HepG2 (cell line): Measurements from ENCODE around the gene SIRT5. TPM values are rescaled to one million over a fixed set of nuclear protein-coding genes. Genes with fewer than 3 reads are reported as not detected.

Experiments
- EP300 ChIP-seq, 3 experiments: sonication (generic) in 1 of 3; formaldehyde crosslinking in 1 of 3; IDR thresholded peaks; 2 replicates each; pipeline versions ENCODE4 v1.5.1 to v1.6.1; 2011 to 2020; ENCODE audit warnings: low read depth in 2 of 3, low read length in 2 of 3, borderline replicate concordance in 1 of 3, improper control_type of control experiment in 1 of 3, mild to moderate bottlenecking in 1 of 3, missing genetic modification reagents in 1 of 3, moderate library complexity in 1 of 3
- NFKBIZ ChIP-seq: IDR thresholded peaks from 2 replicates; pipeline ENCODE4 v1.6.1; 2018; ENCODE audit warnings: missing genetic modification reagents, missing compliant biosample characterization
- PPARG ChIP-seq: conservative IDR thresholded peaks from 2 replicates; pipeline ENCODE4 v1.6.1; 2016; ENCODE audit warnings: missing biosample characterization, missing genetic modification reagents
- REPIN1 ChIP-seq: sonication (generic); formaldehyde crosslinking; IDR thresholded peaks from 2 replicates; pipeline ENCODE4 v1.8.0; 2022; ENCODE audit warnings: missing genetic modification reagents, low read depth, mild to moderate bottlenecking, borderline replicate concordance
- RFX5 ChIP-seq: IDR thresholded peaks from 2 replicates; pipeline ENCODE4 v1.6.1; 2011; ENCODE audit warnings: low read depth, low read length, improper control_type of control experiment
- SMAD9 ChIP-seq: sonication (generic); formaldehyde crosslinking; IDR thresholded peaks from 2 replicates; pipeline ENCODE4 v1.5.1; 2020; ENCODE audit warnings: mild to moderate bottlenecking, missing genetic modification reagents
- ZMYM4 ChIP-seq: sonication (generic); formaldehyde crosslinking; IDR thresholded peaks from 2 replicates; pipeline ENCODE4 v1.8.1; 2023; ENCODE audit warnings: mild to moderate bottlenecking, missing genetic modification reagents
- ZNF260 ChIP-seq: sonication (generic); formaldehyde crosslinking; IDR thresholded peaks from 2 replicates; pipeline ENCODE4 v1.4.0; 2020; ENCODE audit warnings: missing genetic modification reagents, low read depth, mild to moderate bottlenecking, borderline replicate concordance
- ZNF501 ChIP-seq: sonication (generic); formaldehyde crosslinking; IDR thresholded peaks from 2 replicates; pipeline ENCODE4 v1.5.1; 2020; ENCODE audit warnings: mild to moderate bottlenecking, moderate library complexity, missing genetic modification reagents
- ZNF570 ChIP-seq: sonication (generic); formaldehyde crosslinking; IDR thresholded peaks from 2 replicates; pipeline ENCODE4 v1.4.0; 2020; ENCODE audit warnings: mild to moderate bottlenecking, missing genetic modification reagents, borderline replicate concordance
- ZNF7 ChIP-seq: IDR thresholded peaks from 2 replicates; pipeline ENCODE4 v1.6.1; 2016; ENCODE audit warnings: missing biosample characterization, missing genetic modification reagents
- polyA plus RNA-seq, 8 experiments: library from polyadenylated mRNA; depleted of rRNA in 3 of 8; stranded (reverse) in 7 of 8; unstranded in 1 of 8; fragments of >200 nt; fragmentation: Illumina TruSeq in 4 of 8; extraction: Trizol in 4 of 8; gene quantifications; 2 replicates each; pipeline versions ENCODE4 v1.2.1 to v1.2.3, GENCODE V29; 2011 to 2016; ENCODE audit warnings: low read depth in 4 of 8, missing spikeins in 1 of 8, mixed read lengths in 1 of 8; ENCODE audit not compliant: insufficient read depth in 1 of 8
- total RNA-seq, 5 experiments: library from RNA; depleted of rRNA; stranded (reverse); fragments of >200 nt; fragmentation: Illumina TruSeq; extraction: Trizol; gene quantifications; 2 replicates each; pipeline ENCODE4 v1.2.3, GENCODE V29; 2016; ENCODE audit warnings: low read depth in 1 of 5
- TF ChIP-seq, protein P1 (sequence below): sonication (generic); formaldehyde crosslinking; IDR thresholded peaks from 2 replicates; pipeline ENCODE4 v1.4.0; 2020; ENCODE audit warnings: missing genetic modification reagents
- TF ChIP-seq, protein P2 (sequence below): sonication (generic); formaldehyde crosslinking; IDR thresholded peaks from 2 replicates; pipeline ENCODE4 v1.4.0; 2020; ENCODE audit warnings: missing genetic modification reagents
- TF ChIP-seq, protein P3 (sequence below): sonication (generic); formaldehyde crosslinking; IDR thresholded peaks from 2 replicates; pipeline ENCODE4 v1.4.0; 2020; ENCODE audit warnings: mild to moderate bottlenecking, missing genetic modification reagents
- TF ChIP-seq, protein P4 (sequence below): sonication (generic); formaldehyde crosslinking; IDR thresholded peaks from 2 replicates; pipeline ENCODE4 v1.5.0; 2020; ENCODE audit warnings: missing genetic modification reagents
- TF ChIP-seq, protein P5 (sequence below): sonication (generic); formaldehyde crosslinking; IDR thresholded peaks from 2 replicates; pipeline ENCODE4 v1.8.1; 2022; ENCODE audit warnings: mild to moderate bottlenecking, missing genetic modification reagents
- TF ChIP-seq, protein P6 (sequence below): sonication (generic); formaldehyde crosslinking; IDR thresholded peaks from 2 replicates; pipeline ENCODE4 v1.8.0; 2022; ENCODE audit warnings: mild to moderate bottlenecking, missing genetic modification reagents

The SIRT5 gene
- total and polyA plus RNA-seq, 2 of the 13 experiments (the other 11 are each of a cell fraction or from before 2014, with no cell fraction given): 14.1 to 16.6 TPM

DNA sequence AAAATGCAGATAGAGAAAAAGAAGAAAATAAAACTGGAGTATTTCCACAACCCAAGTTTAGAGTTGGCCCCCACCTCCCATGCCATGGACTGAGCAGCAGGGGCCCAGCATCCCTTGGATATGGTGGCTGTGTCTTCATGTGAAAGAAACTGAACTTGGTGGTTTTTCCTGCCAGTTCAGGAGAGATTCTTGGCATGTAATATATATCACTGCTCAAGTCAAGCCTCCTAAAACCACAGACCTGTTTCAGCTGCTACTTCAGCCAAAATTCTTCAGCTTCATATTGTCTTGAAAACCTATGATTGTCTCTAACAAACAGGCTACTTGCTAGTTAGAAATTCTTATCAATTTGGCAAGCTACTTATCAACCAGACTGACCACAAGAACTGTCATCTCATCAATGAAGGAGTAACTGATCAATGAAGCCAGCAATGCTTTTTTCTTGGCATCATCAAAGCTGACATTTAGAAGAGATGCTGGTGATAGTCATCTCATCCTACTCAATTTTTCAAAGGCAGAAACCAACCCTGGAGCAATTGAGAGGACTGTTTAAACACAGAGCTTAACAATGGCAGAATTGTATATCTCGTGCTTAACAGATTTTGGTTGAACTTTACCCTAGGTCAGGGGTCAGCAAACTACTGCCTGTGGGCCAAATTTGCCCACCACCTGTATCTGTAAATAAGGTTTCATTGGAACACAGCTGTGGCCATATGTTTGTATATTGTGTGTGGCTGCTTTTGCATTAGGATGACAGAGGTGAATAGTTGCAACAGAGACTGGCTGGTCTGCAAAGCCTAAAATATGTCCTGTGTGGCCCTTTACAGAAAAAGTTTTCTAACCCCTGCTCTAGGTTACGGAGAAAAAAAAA is 30.4 kb downstream of the SIRT5 start (continued):
- TF ChIP-seq, protein P1, sequence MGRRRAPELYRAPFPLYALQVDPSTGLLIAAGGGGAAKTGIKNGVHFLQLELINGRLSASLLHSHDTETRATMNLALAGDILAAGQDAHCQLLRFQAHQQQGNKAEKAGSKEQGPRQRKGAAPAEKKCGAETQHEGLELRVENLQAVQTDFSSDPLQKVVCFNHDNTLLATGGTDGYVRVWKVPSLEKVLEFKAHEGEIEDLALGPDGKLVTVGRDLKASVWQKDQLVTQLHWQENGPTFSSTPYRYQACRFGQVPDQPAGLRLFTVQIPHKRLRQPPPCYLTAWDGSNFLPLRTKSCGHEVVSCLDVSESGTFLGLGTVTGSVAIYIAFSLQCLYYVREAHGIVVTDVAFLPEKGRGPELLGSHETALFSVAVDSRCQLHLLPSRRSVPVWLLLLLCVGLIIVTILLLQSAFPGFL (CRISPR knock-in tag): no peak
- TF ChIP-seq REPIN1 (peak; percentile 95), ZNF260 (CRISPR knock-in tag) (no peak), ZNF501 (no peak), PPARG (peak; percentile 99), ZNF7 (CRISPR knock-in tag) (peak; percentile 65; the same call in 1 of the 2 replicates), NFKBIZ (CRISPR knock-in tag) (peak; percentile 91), ZNF570 (CRISPR knock-in tag) (no peak), ZMYM4 (CRISPR knock-in tag) (peak; percentile 92), RFX5 (no peak), SMAD9 (CRISPR knock-in tag) (no peak), EP300 (IDR thresholded peaks at IDR 0.05; ENCODE audit: low read depth in 2 of 2, low read length in 2 of 2) (peak; percentile 97 to 99), EP300 (CRISPR knock-in tag; IDR thresholded peaks at IDR 0.05; ENCODE audit: borderline replicate concordance) (peak; percentile 98)
- TF ChIP-seq, protein P2, sequence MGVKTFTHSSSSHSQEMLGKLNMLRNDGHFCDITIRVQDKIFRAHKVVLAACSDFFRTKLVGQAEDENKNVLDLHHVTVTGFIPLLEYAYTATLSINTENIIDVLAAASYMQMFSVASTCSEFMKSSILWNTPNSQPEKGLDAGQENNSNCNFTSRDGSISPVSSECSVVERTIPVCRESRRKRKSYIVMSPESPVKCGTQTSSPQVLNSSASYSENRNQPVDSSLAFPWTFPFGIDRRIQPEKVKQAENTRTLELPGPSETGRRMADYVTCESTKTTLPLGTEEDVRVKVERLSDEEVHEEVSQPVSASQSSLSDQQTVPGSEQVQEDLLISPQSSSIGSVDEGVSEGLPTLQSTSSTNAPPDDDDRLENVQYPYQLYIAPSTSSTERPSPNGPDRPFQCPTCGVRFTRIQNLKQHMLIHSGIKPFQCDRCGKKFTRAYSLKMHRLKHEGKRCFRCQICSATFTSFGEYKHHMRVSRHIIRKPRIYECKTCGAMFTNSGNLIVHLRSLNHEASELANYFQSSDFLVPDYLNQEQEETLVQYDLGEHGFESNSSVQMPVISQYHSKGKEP (CRISPR knock-in tag): no peak
- TF ChIP-seq, protein P3, sequence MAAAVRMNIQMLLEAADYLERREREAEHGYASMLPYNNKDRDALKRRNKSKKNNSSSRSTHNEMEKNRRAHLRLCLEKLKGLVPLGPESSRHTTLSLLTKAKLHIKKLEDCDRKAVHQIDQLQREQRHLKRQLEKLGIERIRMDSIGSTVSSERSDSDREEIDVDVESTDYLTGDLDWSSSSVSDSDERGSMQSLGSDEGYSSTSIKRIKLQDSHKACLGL: no peak
- TF ChIP-seq, protein P4, sequence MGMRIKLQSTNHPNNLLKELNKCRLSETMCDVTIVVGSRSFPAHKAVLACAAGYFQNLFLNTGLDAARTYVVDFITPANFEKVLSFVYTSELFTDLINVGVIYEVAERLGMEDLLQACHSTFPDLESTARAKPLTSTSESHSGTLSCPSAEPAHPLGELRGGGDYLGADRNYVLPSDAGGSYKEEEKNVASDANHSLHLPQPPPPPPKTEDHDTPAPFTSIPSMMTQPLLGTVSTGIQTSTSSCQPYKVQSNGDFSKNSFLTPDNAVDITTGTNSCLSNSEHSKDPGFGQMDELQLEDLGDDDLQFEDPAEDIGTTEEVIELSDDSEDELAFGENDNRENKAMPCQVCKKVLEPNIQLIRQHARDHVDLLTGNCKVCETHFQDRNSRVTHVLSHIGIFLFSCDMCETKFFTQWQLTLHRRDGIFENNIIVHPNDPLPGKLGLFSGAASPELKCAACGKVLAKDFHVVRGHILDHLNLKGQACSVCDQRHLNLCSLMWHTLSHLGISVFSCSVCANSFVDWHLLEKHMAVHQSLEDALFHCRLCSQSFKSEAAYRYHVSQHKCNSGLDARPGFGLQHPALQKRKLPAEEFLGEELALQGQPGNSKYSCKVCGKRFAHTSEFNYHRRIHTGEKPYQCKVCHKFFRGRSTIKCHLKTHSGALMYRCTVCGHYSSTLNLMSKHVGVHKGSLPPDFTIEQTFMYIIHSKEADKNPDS (CRISPR knock-in tag): 0 out of 2 replicates have a peak, but pooled peaks have one; percentile 38
- TF ChIP-seq, protein P5, sequence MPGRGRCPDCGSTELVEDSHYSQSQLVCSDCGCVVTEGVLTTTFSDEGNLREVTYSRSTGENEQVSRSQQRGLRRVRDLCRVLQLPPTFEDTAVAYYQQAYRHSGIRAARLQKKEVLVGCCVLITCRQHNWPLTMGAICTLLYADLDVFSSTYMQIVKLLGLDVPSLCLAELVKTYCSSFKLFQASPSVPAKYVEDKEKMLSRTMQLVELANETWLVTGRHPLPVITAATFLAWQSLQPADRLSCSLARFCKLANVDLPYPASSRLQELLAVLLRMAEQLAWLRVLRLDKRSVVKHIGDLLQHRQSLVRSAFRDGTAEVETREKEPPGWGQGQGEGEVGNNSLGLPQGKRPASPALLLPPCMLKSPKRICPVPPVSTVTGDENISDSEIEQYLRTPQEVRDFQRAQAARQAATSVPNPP: peak; percentile 92; the same call in 1 of the 2 replicates
- TF ChIP-seq, protein P6, sequence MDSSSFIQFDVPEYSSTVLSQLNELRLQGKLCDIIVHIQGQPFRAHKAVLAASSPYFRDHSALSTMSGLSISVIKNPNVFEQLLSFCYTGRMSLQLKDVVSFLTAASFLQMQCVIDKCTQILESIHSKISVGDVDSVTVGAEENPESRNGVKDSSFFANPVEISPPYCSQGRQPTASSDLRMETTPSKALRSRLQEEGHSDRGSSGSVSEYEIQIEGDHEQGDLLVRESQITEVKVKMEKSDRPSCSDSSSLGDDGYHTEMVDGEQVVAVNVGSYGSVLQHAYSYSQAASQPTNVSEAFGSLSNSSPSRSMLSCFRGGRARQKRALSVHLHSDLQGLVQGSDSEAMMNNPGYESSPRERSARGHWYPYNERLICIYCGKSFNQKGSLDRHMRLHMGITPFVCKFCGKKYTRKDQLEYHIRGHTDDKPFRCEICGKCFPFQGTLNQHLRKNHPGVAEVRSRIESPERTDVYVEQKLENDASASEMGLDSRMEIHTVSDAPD (CRISPR knock-in tag): peak; percentile 98
